Esophagus muscularis mucosa (tissue), 3 donors: Measurements from ENCODE around the gene ZNF711.

Experiments
- POLR2AphosphoS5 ChIP-seq, 2 donors: sonication (generic); formaldehyde crosslinking; IDR thresholded peaks; one replicate each; pipeline ENCODE4 v1.6.1; 2017; ENCODE audit warnings: antibody characterized with exemption in 2 of 2
- TF ChIP-seq, protein P1 (sequence below), 3 experiments: fragments of 200-600 bp in 2 of 3; fragments of 450-650 bp in 1 of 3; sonication (generic) in 2 of 3; IDR thresholded peaks; one replicate each; pipeline ENCODE4 v1.5.1; 2017 to 2019; ENCODE audit warnings: antibody characterized with exemption in 3 of 3, mild to moderate bottlenecking in 2 of 3, moderate library complexity in 1 of 3

DNA sequence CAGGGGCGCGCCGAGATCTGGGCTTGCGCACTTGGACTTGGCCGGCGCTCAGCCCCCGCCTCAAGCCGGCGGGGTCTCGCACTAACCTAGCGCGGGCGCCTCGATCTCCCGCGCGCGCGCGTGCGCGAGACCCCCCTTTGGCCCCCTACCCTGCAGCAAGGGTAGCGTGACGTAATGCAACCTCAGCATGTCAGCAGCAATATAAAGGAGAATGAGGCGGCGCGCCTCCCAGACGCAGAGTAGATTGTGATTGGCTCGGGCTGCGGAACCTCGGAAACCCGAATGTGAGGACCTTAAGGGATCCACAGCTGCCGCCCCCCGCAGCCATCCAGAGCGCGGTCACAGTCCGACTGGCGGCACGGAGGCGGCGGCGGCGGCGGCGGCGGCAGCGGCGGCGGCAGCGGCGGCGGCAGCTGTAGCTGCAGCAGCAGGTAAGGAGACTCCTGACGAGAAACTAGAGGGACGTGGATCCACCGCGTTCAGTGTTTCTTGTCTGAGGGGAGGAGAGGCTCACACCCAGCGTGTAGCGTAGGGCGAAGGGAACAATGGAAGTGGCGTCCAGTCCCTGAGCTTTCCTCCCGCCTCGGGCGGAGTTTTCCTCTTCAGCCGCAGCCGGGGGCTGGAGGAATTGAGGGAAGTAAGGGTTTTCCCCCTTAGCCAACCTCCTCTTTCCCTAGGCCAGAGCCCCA lies at the start of gene ZNF711, which contains the start of gene SATL1:
- TF ChIP-seq, protein P1, sequence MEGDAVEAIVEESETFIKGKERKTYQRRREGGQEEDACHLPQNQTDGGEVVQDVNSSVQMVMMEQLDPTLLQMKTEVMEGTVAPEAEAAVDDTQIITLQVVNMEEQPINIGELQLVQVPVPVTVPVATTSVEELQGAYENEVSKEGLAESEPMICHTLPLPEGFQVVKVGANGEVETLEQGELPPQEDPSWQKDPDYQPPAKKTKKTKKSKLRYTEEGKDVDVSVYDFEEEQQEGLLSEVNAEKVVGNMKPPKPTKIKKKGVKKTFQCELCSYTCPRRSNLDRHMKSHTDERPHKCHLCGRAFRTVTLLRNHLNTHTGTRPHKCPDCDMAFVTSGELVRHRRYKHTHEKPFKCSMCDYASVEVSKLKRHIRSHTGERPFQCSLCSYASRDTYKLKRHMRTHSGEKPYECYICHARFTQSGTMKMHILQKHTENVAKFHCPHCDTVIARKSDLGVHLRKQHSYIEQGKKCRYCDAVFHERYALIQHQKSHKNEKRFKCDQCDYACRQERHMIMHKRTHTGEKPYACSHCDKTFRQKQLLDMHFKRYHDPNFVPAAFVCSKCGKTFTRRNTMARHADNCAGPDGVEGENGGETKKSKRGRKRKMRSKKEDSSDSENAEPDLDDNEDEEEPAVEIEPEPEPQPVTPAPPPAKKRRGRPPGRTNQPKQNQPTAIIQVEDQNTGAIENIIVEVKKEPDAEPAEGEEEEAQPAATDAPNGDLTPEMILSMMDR (IDR thresholded peaks at IDR 0.05), result no peak
- no peak for TF ChIP-seq POLR2AphosphoS5 (IDR thresholded peaks at IDR 0.05)
